ENCODE measurements around the gene NTPCR.

NTPCR gene

GRCh38 chr1:233019778-233020325 lies 69.4 kb downstream of the NTPCR start:
- no peak for DNase-seq

- no peak for DNase-seq
Measured at GRCh38 chr1:233020426-233020825, 70.0 kb downstream of the NTPCR start.

- DNase-seq, result no peak
Measured at GRCh38 chr1:233022246-233022645, 71.8 kb downstream of the NTPCR start.

- no peak for DNase-seq
Measured at GRCh38 chr1:233024199-233024598, 73.8 kb downstream of the NTPCR start.

- no peak for DNase-seq
Measured at GRCh38 chr1:233025157-233025556, 74.7 kb downstream of the NTPCR start.

- no peak for DNase-seq
Measured at GRCh38 chr1:233025567-233025966, 75.2 kb downstream of the NTPCR start.

GRCh38 chr1:233027046-233027445 lies 76.6 kb downstream of the NTPCR start:
- DNase-seq, result no peak

GRCh38 chr1:233031521-233031920 lies 81.1 kb downstream of the NTPCR start:
- DNase-seq, result no peak

GRCh38 chr1:233032916-233033315 lies 82.5 kb downstream of the NTPCR start:
- no peak for DNase-seq

- DNase-seq, result no peak
Measured at GRCh38 chr1:233033361-233033760, 83.0 kb downstream of the NTPCR start.
